Left ventricle myocardium inferior (tissue), 1 donor: Measurements from ENCODE around the gene H2BW1. TPM values are rescaled to one million over a fixed set of nuclear protein-coding genes. Genes with fewer than 3 reads are reported as not detected.

Source experiments
- total RNA-seq: library from RNA; stranded (reverse); fragmentation: NEBNext Ultra II Directional; extraction: Animal tissue kit (Norgen Biotek cat#: 25700); gene quantifications from one replicate; pipeline ENCODE4 v1.2.1, GENCODE V29; 2021
- donor health status: DM: no; HTN: yes; CAD: no; lungs with severe emphysema.

The H2BW1 gene
- total RNA-seq, 1 donor from 2014 or later: not detected

Other genes starting within 250 kb of the H2BW1 start
- gene PLP1, start 236.9 kb downstream of the H2BW1 start, total RNA-seq: 7.0 TPM
- 29.3 TPM for gene RAB9B, start 181.5 kb downstream of the H2BW1 start, total RNA-seq
- 0.60 TPM for gene TMSB15B, start 51.1 kb downstream of the H2BW1 start, total RNA-seq
- gene H2BW2, start 26.2 kb upstream of the H2BW1 start, total RNA-seq: not detected
- 0.27 TPM for gene TMSB15C, start 62.5 kb upstream of the H2BW1 start, total RNA-seq
- 0.99 TPM for gene ZCCHC18, start 98.8 kb upstream of the H2BW1 start, total RNA-seq
- gene SLC25A53, start 143.3 kb upstream of the H2BW1 start, total RNA-seq: 14.9 TPM
- gene FAM199X, start 152.7 kb upstream of the H2BW1 start, total RNA-seq: 11.2 TPM
- not detected for gene ESX1, start 241.2 kb upstream of the H2BW1 start, total RNA-seq